NB4 (cell line): ENCODE measurements around the gene FAM228A.

Source experiments
- DNase-seq: peaks from one replicate; pipeline ENCODE4 v3.0.0; 2010; ENCODE audit warnings: low read depth
- H3K4me3 ChIP-seq: one replicate; pipeline ENCODE4 v1.5.1; 2011; ENCODE audit warnings: mild to moderate bottlenecking, low read depth, low read length, moderate library complexity
- CTCF ChIP-seq: IDR thresholded peaks from one replicate; pipeline ENCODE4 v1.5.1; 2012; ENCODE audit warnings: low read depth, low read length
- MAX ChIP-seq: IDR thresholded peaks from 2 replicates; pipeline ENCODE4 v1.6.1; 2011; ENCODE audit warnings: low read depth, low read length
- MYC ChIP-seq: IDR thresholded peaks from 2 replicates; pipeline ENCODE4 v1.6.1; 2011; ENCODE audit warnings: low read depth, low read length
- POLR2A ChIP-seq: IDR thresholded peaks from 2 replicates; pipeline ENCODE4 v1.6.1; 2011; ENCODE audit warnings: mild to moderate bottlenecking; ENCODE audit not compliant: insufficient read length; ENCODE audit errors: extremely low read depth

The FAM228A gene

GRCh38 chr2:24153478-24153877 is 21.4 kb upstream of the FAM228A start:
- H3K4me3 ChIP-seq, result no peak overlapping the region
- TF ChIP-seq MAX (no peak), POLR2A (no peak), CTCF (no peak), MYC (no peak)
- no peak for DNase-seq

- TF ChIP-seq CTCF (no peak), MAX (no peak), POLR2A (no peak), MYC (no peak)
- no peak for DNase-seq
- no peak overlapping the region for H3K4me3 ChIP-seq
Observed at GRCh38 chr2:24158131-24158530, 16.7 kb upstream of the FAM228A start.

- no peak for DNase-seq
- H3K4me3 ChIP-seq, result no peak overlapping the region
- TF ChIP-seq MYC (no peak), CTCF (no peak), MAX (no peak), POLR2A (no peak)
Observed at GRCh38 chr2:24159708-24160107, 15.1 kb upstream of the FAM228A start.

- no peak overlapping the region for H3K4me3 ChIP-seq
- TF ChIP-seq CTCF (no peak), POLR2A (no peak), MYC (no peak), MAX (no peak)
- no peak for DNase-seq
Observed at GRCh38 chr2:24160761-24161160, 14.1 kb upstream of the FAM228A start.

GRCh38 chr2:24162494-24162893 is 12.4 kb upstream of the FAM228A start:
- DNase-seq, result no peak
- H3K4me3 ChIP-seq, result no peak overlapping the region
- no peak for TF ChIP-seq POLR2A
- TF ChIP-seq CTCF, result no peak
- TF ChIP-seq MAX, result no peak
- no peak for TF ChIP-seq MYC

- TF ChIP-seq POLR2A, result no peak
- no peak for TF ChIP-seq MAX
- TF ChIP-seq CTCF, result no peak
- no peak for TF ChIP-seq MYC
- no peak overlapping the region for H3K4me3 ChIP-seq
- peak; percentile 66 for DNase-seq
Observed at GRCh38 chr2:24163186-24163585, 11.7 kb upstream of the FAM228A start.
